OCI-LY7 (cell line): ENCODE data around the gene TET3.

Experiments used
- EZH2phosphoT487 ChIP-seq: fragments of 200-600 bp; sonication (generic); IDR thresholded peaks from 2 replicates; pipeline ENCODE4 v1.6.1; 2018; ENCODE audit warnings: low read depth, borderline replicate concordance, mild to moderate bottlenecking, mixed run types, antibody characterized with exemption, low read length, moderate library complexity, mixed read lengths
- TF ChIP-seq, protein P1 (sequence below): fragments of 200-600 bp; sonication (generic); conservative IDR thresholded peaks from 2 replicates; pipeline ENCODE4 v1.5.1; 2014; ENCODE audit warnings: mild to moderate bottlenecking, antibody characterized with exemption, low read length, moderate library complexity, mixed read lengths

DNA sequence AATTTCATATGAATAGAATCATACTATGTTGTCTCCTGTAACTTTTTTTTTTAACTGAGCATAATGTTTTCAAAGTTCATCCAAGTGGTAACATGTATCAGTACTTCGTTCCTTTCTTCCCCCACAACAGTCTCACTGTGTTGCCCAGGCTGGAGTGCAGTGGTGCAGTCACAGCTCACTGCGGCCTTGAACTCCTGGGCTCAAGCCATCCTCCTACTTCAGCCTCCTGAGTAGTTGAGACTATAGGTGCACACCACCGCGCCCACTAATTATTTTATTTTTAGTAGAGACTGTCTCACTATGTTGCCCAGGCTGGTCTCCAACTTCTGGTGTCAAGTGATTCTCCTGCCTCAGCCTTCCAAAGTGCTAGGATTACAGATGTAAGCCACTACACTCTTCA is 23.4 kb upstream of the TET3 start:
- TF ChIP-seq, protein P1, sequence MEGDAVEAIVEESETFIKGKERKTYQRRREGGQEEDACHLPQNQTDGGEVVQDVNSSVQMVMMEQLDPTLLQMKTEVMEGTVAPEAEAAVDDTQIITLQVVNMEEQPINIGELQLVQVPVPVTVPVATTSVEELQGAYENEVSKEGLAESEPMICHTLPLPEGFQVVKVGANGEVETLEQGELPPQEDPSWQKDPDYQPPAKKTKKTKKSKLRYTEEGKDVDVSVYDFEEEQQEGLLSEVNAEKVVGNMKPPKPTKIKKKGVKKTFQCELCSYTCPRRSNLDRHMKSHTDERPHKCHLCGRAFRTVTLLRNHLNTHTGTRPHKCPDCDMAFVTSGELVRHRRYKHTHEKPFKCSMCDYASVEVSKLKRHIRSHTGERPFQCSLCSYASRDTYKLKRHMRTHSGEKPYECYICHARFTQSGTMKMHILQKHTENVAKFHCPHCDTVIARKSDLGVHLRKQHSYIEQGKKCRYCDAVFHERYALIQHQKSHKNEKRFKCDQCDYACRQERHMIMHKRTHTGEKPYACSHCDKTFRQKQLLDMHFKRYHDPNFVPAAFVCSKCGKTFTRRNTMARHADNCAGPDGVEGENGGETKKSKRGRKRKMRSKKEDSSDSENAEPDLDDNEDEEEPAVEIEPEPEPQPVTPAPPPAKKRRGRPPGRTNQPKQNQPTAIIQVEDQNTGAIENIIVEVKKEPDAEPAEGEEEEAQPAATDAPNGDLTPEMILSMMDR = no peak
- TF ChIP-seq EZH2phosphoT487 = no peak
